ENCODE measurements around the gene CDK2AP2.
A peak's percentile ranks its signal among the peaks of the same experiment; 100 is the strongest.

Gene CDK2AP2

GRCh38 chr11:67464411-67465188, 43.4 kb downstream of the CDK2AP2 start:
- peak; percentile 97 for DNase-seq

GRCh38 chr11:67463680-67464410, 44.1 kb downstream of the CDK2AP2 start:
- DNase-seq = no peak

GRCh38 chr11:67463186-67463585, 44.8 kb downstream of the CDK2AP2 start:
- DNase-seq = no peak

- no peak for DNase-seq
These were observed 49.7 kb downstream of the CDK2AP2 start for GRCh38 chr11:67458266-67458665.

- no peak for DNase-seq
These were observed 50.5 kb downstream of the CDK2AP2 start for GRCh38 chr11:67457453-67457852.

Measured in NCI-H146 (cell line).